DMS153 treated with DMSO at 0.1 percent for 48 hours (cell line): ENCODE measurements around the gene DUSP14.
A peak's percentile ranks its signal among the peaks of the same experiment; 100 is the strongest.

Experiments used
- DNase-seq: peaks from one replicate; lab custom pipeline; 2025; ENCODE audit not compliant: unreplicated experiment; lab: John Stamatoyannopoulos, UW

DUSP14 gene

GRCh38 chr17:37512442-37513068 lies 22.9 kb downstream of the DUSP14 start:
- DNase-seq, result no peak

GRCh38 chr17:37513711-37514110 lies 24.0 kb downstream of the DUSP14 start:
- no peak for DNase-seq

GRCh38 chr17:37516127-37516571 lies 26.5 kb downstream of the DUSP14 start:
- DNase-seq, result no peak

GRCh38 chr17:37517881-37518280 lies 28.2 kb downstream of the DUSP14 start:
- DNase-seq, result no peak

GRCh38 chr17:37518826-37519225 lies 29.1 kb downstream of the DUSP14 start:
- no peak for DNase-seq

GRCh38 chr17:37519251-37519985 lies 29.7 kb downstream of the DUSP14 start:
- no peak for DNase-seq

- DNase-seq, result no peak
Observed at GRCh38 chr17:37520174-37520573, 30.5 kb downstream of the DUSP14 start.

GRCh38 chr17:37521821-37522220 lies 32.1 kb downstream of the DUSP14 start:
- no peak for DNase-seq

- DNase-seq, result no peak
Observed at GRCh38 chr17:37523715-37524219, 34.1 kb downstream of the DUSP14 start.

- DNase-seq, result peak; percentile 48
Observed at GRCh38 chr17:37527249-37527851, 37.7 kb downstream of the DUSP14 start.

GRCh38 chr17:37530420-37530819 lies 40.7 kb downstream of the DUSP14 start:
- DNase-seq, result no peak

GRCh38 chr17:37532756-37533155 lies 43.1 kb downstream of the DUSP14 start:
- no peak for DNase-seq

GRCh38 chr17:37535906-37536305 lies 46.2 kb downstream of the DUSP14 start:
- DNase-seq, result no peak

- DNase-seq, result no peak
Observed at GRCh38 chr17:37538981-37539659, 49.4 kb downstream of the DUSP14 start.

- no peak for DNase-seq
Observed at GRCh38 chr17:37541880-37542660, 52.4 kb downstream of the DUSP14 start.

GRCh38 chr17:37543637-37544052 lies 54.0 kb downstream of the DUSP14 start:
- no peak for DNase-seq

GRCh38 chr17:37545486-37545885 lies 55.8 kb downstream of the DUSP14 start:
- DNase-seq, result no peak

- no peak for DNase-seq
Observed at GRCh38 chr17:37546302-37546701, 56.6 kb downstream of the DUSP14 start.

GRCh38 chr17:37547986-37548385 lies 58.3 kb downstream of the DUSP14 start:
- DNase-seq, result no peak

GRCh38 chr17:37551788-37552187 lies 62.1 kb downstream of the DUSP14 start:
- DNase-seq, result no peak
